ENCODE results near the gene CENPP.

GRCh38 chr9:92292338-92293074 lies 33.2 kb upstream of the CENPP start:
- TF ChIP-seq CTCF (IDR thresholded peaks at IDR 0.05; ENCODE audit: low read depth, low read length), result no peak
- no peak for TF ChIP-seq EZH2phosphoT487 (IDR thresholded peaks at IDR 0.05; ENCODE audit: low read depth)
